CD4-positive, CD25-positive, alpha-beta regulatory T cell (primary cell): ENCODE measurements around the gene CFI. TPM values are rescaled to one million over a fixed set of nuclear protein-coding genes. Genes with fewer than 3 reads are reported as not detected.

Experiments used
- ATAC-seq, 2 donors: fragments of 150-1000 bp; cut with Tn5 transposase; one replicate each; pipeline ENCODE4 v1.10.0; 2021; ENCODE audit warnings: low read depth in 2 of 2, moderate number of reproducible peaks in 2 of 2, moderate library complexity in 1 of 2
- DNase-seq, 3 donors: peaks; one replicate each; pipeline versions ENCODE4 v3.0.0 to v3.0.0-alpha.2; 2012 to 2022; ENCODE audit warnings: mixed read lengths in 1 of 3
- H3K27ac ChIP-seq: one replicate; pipeline ENCODE4 v1.7.0; 2013; ENCODE audit warnings: mild to moderate bottlenecking, low read length; ENCODE audit not compliant: insufficient read depth, poor library complexity, severe bottlenecking
- H3K27me3 ChIP-seq: one replicate; pipeline ENCODE4 v1.7.0; 2013; ENCODE audit warnings: low read length; ENCODE audit not compliant: control insufficient read depth, insufficient read depth
- H3K36me3 ChIP-seq: one replicate; pipeline ENCODE4 v1.7.0; 2013; ENCODE audit warnings: mild to moderate bottlenecking, low read length, moderate library complexity; ENCODE audit not compliant: control insufficient read depth, insufficient read depth
- H3K4me1 ChIP-seq: 2 replicates; pipeline ENCODE4 v1.7.0; 2013; ENCODE audit warnings: mild to moderate bottlenecking, low read length; ENCODE audit not compliant: insufficient read depth, control insufficient read depth, poor library complexity, severe bottlenecking
- H3K4me3 ChIP-seq: one replicate; pipeline ENCODE4 v1.7.0; 2013; ENCODE audit warnings: low read depth, mild to moderate bottlenecking, low read length, moderate library complexity
- H3K9me3 ChIP-seq, 2 experiments: 1 replicate in 1 of 2; 2 replicates in 1 of 2; pipeline ENCODE4 v1.7.0; 2013; ENCODE audit warnings: low read length in 2 of 2, mild to moderate bottlenecking in 1 of 2, moderate library complexity in 1 of 2; ENCODE audit not compliant: control insufficient read depth in 2 of 2
- H3K27ac Mint-ChIP-seq, 3 donors: one replicate each; pipeline ENCODE4 v1.8.0; 2020 to 2022; ENCODE audit warnings: mild to moderate bottlenecking in 3 of 3, mixed read lengths in 3 of 3, moderate library complexity in 2 of 3
- H3K27me3 Mint-ChIP-seq: one replicate; pipeline ENCODE4 v1.8.0; 2022; ENCODE audit warnings: mild to moderate bottlenecking, mixed read lengths
- H3K36me3 Mint-ChIP-seq: one replicate; pipeline ENCODE4 v1.8.0; 2020; ENCODE audit warnings: mixed read lengths
- H3K4me1 Mint-ChIP-seq, 4 donors: one replicate each; pipeline ENCODE4 v1.8.0; 2020 to 2022; ENCODE audit warnings: mixed read lengths in 4 of 4, mild to moderate bottlenecking in 1 of 4
- H3K4me3 Mint-ChIP-seq, 4 donors: one replicate each; pipeline ENCODE4 v1.8.0; 2020 to 2022; ENCODE audit warnings: mild to moderate bottlenecking in 4 of 4, mixed read lengths in 4 of 4, moderate library complexity in 3 of 4
- H3K9me3 Mint-ChIP-seq, 7 donors: one replicate each; pipeline ENCODE4 v1.8.0; 2020 to 2022; ENCODE audit warnings: mixed read lengths in 7 of 7, mild to moderate bottlenecking in 3 of 7, moderate library complexity in 2 of 7
- polyA plus RNA-seq, 4 donors: library from polyadenylated mRNA; unstranded; fragments of 300-500 nt; fragmentation: Illumina TruSeq; gene quantifications; one replicate each; pipeline ENCODE4 v1.2.3, GENCODE V29; 2021
- total RNA-seq: library from RNA; stranded (reverse); gene quantifications from one replicate; pipeline ENCODE4 v1.2.3, GENCODE V29; 2022

The CFI gene
- total and polyA plus RNA-seq, 5 donors from 2014 or later = not detected

GRCh38 chr4:109708435-109708834 is 93.4 kb downstream of the CFI start:
- Mint-ChIP-seq H3K27ac (no peak overlapping the region), H3K4me1 (peaks cover 5 to 11% (median 8%) of the 10 kb centered on the region in 4 donors), H3K9me3 (no peaks in the 10 kb centered on the region), H3K36me3 (peaks cover 9% of the 10 kb centered on the region), H3K27me3 (no peaks in the 10 kb centered on the region), H3K4me3 (no peak overlapping the region)
- ATAC-seq (no peak), DNase-seq (no peak)
- Histone ChIP-seq H3K27ac (no peak overlapping the region), H3K9me3 (no peaks in the 10 kb centered on the region), H3K36me3 (peaks cover 4% of the 10 kb centered on the region), H3K4me1 (peaks cover 7% of the 10 kb centered on the region), H3K4me3 (no peak overlapping the region), H3K27me3 (no peaks in the 10 kb centered on the region)

- H3K36me3 ChIP-seq = no peaks in the 10 kb centered on the region
- Mint-ChIP-seq H3K4me1 (peaks cover 29 to 51% (median 37%) of the 10 kb centered on the region in 4 donors), H3K27me3 (no peaks in the 10 kb centered on the region), H3K9me3 (no peaks in the 10 kb centered on the region), H3K27ac (peak overlapping the region; percentile 54 to 94 (median 89)), H3K36me3 (peaks cover 4% of the 10 kb centered on the region), H3K4me3 (peak overlapping the region; percentile 91 to 98 (median 94))
- H3K27me3 ChIP-seq = no peaks in the 10 kb centered on the region
- ATAC-seq = no peak
- H3K4me1 ChIP-seq = peaks cover 24% of the 10 kb centered on the region
- peak in 1 of 3 donors; percentile 16 for DNase-seq
- H3K4me3 ChIP-seq = peak overlapping the region; percentile 68
- H3K9me3 ChIP-seq = no peaks in the 10 kb centered on the region
- peak overlapping the region; percentile 76 for H3K27ac ChIP-seq
Measured at GRCh38 chr4:109703664-109704361, 98.0 kb downstream of the CFI start.

- no peaks in the 10 kb centered on the region for H3K36me3 ChIP-seq
- Mint-ChIP-seq H3K36me3 (peaks cover under 1% of the 10 kb centered on the region), H3K9me3 (no peaks in the 10 kb centered on the region), H3K4me1 (peaks cover 29 to 58% (median 43%) of the 10 kb centered on the region in 4 donors), H3K27me3 (no peaks in the 10 kb centered on the region), H3K4me3 (peak within 1 kb of the TSS; percentile 91 to 98 (median 94)), H3K27ac (peak within 1 kb of the TSS; percentile 88 to 94 (median 93))
- ATAC-seq (peak; percentile 83 to 90), DNase-seq (peak; percentile 71 to 89 (median 76))
- peak within 1 kb of the TSS; percentile 76 for H3K27ac ChIP-seq
- H3K27me3 ChIP-seq = no peaks in the 10 kb centered on the region
- H3K4me1 ChIP-seq = peaks cover 24% of the 10 kb centered on the region
- H3K4me3 ChIP-seq = peak within 1 kb of the TSS; percentile 83
- no peaks in the 10 kb centered on the region for H3K9me3 ChIP-seq
Measured at GRCh38 chr4:109702950-109703663, 98.7 kb downstream of the CFI start, which contains the start of gene CASP6. Gene CASP6, minus strand, starts transcription at chr4:109703445. Its CDS starts 50 bp downstream, at chr4:109703395.

DNA sequence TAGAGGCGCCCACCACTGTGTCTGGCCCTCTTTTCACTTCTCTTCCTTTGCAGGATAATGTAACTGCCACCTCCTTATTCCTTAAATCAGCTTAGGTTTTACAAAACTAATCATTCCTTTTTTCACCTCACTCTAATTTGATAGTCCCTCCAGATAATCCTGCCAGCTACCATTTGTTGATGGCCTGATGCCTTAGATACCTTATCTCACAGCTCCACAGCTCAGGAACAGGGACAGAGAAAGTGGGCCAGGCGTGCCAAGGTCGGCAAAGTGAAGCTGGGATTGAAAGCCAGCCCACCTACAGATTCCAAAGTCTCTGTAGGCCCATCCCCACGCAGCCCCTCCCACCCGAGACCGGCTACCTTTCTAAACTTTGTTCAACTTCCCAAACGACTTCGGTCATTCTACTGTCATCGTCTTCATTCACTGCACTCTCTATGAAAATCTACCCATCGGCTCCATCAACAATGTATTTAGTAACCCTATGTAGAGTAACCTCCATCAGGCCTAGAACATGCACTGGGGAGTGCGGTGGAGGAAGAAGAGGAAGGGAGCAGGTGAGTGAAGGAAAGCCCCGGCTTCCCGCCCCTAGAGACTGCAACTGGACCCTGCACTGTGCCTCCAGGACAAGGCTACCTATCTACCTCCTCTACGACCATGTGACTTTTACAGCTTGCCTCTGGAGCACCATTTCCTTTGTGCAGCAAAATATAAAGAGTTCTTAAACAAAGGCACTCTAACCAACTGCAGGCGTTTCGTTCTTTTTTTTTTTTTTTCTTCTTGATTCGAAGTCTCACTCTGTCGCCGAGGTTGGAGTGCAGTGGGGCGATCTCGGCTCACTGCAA is 100.0 kb downstream of the CFI start:
- Mint-ChIP-seq H3K27ac (peak overlapping the region; percentile 87 to 94 (median 93)), H3K4me3 (peak overlapping the region; percentile 91 to 98 (median 94)), H3K36me3 (peaks cover 7% of the 10 kb centered on the region), H3K4me1 (peaks cover 34 to 66% (median 49%) of the 10 kb centered on the region in 4 donors), H3K27me3 (no peaks in the 10 kb centered on the region), H3K9me3 (no peaks in the 10 kb centered on the region)
- Histone ChIP-seq H3K4me1 (peaks cover 24% of the 10 kb centered on the region), H3K36me3 (no peaks in the 10 kb centered on the region), H3K9me3 (no peaks in the 10 kb centered on the region), H3K4me3 (peak overlapping the region; percentile 83), H3K27ac (peak overlapping the region; percentile 76), H3K27me3 (no peaks in the 10 kb centered on the region)
- DNase-seq (peak in 2 of 3 donors; percentile 21 to 57), ATAC-seq (no peak)

- ATAC-seq (no peak), DNase-seq (no peak)
- no peaks in the 10 kb centered on the region for H3K9me3 Mint-ChIP-seq
- Histone ChIP-seq H3K9me3 (no peaks in the 10 kb centered on the region), H3K4me1 (peaks cover 24% of the 10 kb centered on the region), H3K36me3 (peaks cover 6% of the 10 kb centered on the region), H3K27me3 (no peaks in the 10 kb centered on the region), H3K4me3 (no peak overlapping the region), H3K27ac (no peak overlapping the region)
- H3K4me3 Mint-ChIP-seq = peak overlapping the region in 2 of 4 donors; percentile 43 to 58
- peaks cover 30 to 69% (median 51%) of the 10 kb centered on the region in 4 donors for H3K4me1 Mint-ChIP-seq
- H3K27ac Mint-ChIP-seq = peak overlapping the region; percentile 42 to 84 (median 83)
- H3K36me3 Mint-ChIP-seq = peaks cover 14% of the 10 kb centered on the region
- H3K27me3 Mint-ChIP-seq = no peaks in the 10 kb centered on the region
Measured at GRCh38 chr4:109699553-109700225, 102.1 kb downstream of the CFI start.

- Mint-ChIP-seq H3K9me3 (no peaks in the 10 kb centered on the region), H3K4me1 (peaks cover 26 to 67% (median 50%) of the 10 kb centered on the region in 4 donors), H3K4me3 (peak overlapping the region in 1 of 4 donors; percentile 61), H3K27ac (peak overlapping the region; percentile 5 to 84 (median 42)), H3K27me3 (no peaks in the 10 kb centered on the region), H3K36me3 (peaks cover 21% of the 10 kb centered on the region)
- H3K27me3 ChIP-seq = no peaks in the 10 kb centered on the region
- no peak overlapping the region for H3K27ac ChIP-seq
- DNase-seq (no peak), ATAC-seq (no peak)
- peaks cover 19% of the 10 kb centered on the region for H3K4me1 ChIP-seq
- H3K4me3 ChIP-seq = no peak overlapping the region
- no peaks in the 10 kb centered on the region for H3K9me3 ChIP-seq
- peaks cover 14% of the 10 kb centered on the region for H3K36me3 ChIP-seq
Measured at GRCh38 chr4:109698656-109699055, 103.1 kb downstream of the CFI start.
